HG03354 (cell line): ENCODE results near the gene KIZ.

Source experiments
- ATAC-seq: cut with Tn5 transposase; IDR thresholded peaks from one replicate; pipeline ENCODE4 v1.9.1; 2021; ENCODE audit warnings: mild to moderate bottlenecking; ENCODE audit not compliant: unreplicated experiment, poor library complexity, severe bottlenecking

Gene KIZ

DNA sequence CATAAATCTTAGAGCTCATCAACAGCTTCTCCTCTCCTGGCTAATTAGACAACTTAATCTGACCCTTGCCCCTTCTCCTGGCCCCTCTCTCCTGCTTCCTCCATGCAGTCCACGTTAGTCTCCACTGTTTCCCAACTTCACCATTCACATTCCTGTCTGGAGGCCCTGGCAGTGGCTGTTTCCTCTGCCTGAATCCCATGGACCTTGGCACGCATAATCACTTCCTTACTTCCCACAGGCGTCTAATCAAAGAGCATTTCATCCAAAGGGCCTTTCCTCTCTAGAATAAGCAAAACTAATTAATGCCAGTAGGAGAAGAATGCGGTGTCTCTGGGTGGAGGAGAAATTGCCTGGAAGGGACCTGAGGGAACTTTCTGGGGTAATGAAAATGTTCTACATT lies 160.9 kb downstream of the KIZ start:
- ATAC-seq: no peak

DNA sequence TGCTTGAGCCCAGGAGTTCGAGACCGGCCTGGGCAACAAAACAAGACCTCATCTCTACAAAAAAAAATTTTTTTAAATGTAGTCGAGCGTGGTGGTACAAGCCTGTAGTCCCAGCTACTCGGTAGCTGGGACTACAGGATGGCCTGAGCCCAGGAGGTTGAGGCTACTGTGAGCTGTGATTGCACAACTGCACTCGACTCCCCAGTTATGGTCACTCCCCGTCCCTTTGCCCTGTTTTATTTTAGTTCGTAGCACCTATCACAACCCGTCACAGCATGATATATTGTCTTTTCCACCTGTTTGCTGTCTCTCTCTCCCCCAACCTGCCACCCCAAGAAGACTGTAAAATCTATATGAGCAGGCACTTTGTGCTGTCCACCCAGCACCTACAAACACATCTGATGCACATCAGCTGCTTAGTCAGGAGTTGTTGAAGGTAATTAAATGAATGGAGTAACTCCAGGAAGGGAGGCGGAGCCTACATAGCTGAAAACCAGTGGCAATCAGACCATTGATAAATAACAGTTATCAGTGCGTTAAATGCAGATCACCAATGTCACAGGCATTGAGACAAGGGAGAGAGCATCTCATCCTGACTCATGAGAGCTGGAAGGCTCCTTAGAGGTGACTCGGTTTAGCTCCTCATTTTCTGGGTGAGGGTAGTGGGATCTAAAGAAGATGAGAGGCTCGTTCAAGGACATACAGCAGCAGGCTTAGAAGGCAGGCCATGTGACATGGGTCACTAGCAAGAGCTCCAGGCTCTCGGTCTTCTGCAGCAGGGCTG lies 162.9 kb downstream of the KIZ start:
- ATAC-seq: no peak

DNA sequence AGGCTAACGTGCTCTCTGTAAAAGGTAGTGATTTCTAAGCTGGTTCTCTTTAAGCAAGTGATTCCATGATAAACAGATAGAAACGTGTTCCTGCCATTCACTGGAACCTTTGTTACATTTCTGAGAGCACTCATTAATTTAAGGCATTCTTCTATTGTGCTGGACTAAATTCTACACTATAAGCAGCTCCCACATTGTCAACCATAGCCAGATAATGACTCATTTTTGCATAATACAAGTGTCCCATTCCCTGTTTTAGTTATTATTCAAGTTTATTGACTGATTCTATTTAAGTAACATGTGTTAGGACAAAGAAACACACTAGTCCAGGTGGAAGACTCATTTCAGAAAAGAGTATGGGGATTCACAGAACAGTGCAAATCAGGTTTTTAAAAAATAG lies 163.8 kb downstream of the KIZ start:
- no peak for ATAC-seq

DNA sequence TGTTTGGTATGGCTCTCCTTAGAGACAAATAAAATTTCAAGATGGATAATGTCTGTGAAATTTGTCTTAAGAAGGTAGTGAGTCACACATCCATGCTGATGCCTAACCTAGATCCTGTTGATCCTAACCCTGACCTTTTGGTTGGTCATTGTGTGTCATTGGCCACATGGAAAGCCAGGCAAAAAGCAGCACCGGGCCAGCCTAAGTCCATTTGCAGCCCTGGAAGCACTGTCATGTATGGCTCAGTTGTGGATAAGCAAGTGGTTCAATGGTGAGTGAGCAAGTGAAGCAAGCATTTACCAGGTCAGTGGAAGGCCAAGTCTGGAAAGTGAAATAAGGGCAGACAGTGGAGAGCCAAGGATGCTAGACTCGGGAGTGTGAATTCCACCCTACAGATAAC lies 165.1 kb downstream of the KIZ start:
- no peak for ATAC-seq

DNA sequence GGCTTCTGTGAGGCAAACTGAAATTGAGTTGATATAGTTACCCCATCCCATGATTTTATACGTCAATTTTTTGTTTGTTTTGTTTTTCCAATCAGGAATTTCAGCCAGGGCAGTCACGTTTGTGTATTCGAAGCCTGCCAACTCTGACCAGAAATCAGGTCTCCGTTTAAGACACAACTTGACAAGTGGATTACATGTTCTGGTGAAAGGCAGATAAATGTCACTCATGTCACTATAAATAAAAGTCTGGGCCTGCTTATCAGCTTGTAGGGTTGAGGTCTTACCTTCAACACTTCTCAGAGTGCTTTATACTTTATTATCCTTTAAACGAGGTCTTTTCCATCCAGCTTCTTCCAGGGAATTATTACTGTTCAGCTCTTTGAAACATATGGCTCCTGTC lies 168.9 kb downstream of the KIZ start:
- no peak for ATAC-seq
